ENCODE data around the gene STXBP1.

GRCh38 chr9:127738666-127739065 lies 126.6 kb downstream of the STXBP1 start:
- TF ChIP-seq POLR2AphosphoS5 (IDR thresholded peaks at IDR 0.05) (no peak), POLR2A (IDR thresholded peaks at IDR 0.05) (no peak)
